GM21825 (cell line): ENCODE data around the gene SNRPA1.

Experiments used
- ATAC-seq: cut with Tn5 transposase; IDR thresholded peaks from one replicate; pipeline ENCODE4 v1.9.1; 2021; ENCODE audit warnings: mild to moderate bottlenecking, moderate library complexity; ENCODE audit not compliant: unreplicated experiment

SNRPA1 gene

DNA sequence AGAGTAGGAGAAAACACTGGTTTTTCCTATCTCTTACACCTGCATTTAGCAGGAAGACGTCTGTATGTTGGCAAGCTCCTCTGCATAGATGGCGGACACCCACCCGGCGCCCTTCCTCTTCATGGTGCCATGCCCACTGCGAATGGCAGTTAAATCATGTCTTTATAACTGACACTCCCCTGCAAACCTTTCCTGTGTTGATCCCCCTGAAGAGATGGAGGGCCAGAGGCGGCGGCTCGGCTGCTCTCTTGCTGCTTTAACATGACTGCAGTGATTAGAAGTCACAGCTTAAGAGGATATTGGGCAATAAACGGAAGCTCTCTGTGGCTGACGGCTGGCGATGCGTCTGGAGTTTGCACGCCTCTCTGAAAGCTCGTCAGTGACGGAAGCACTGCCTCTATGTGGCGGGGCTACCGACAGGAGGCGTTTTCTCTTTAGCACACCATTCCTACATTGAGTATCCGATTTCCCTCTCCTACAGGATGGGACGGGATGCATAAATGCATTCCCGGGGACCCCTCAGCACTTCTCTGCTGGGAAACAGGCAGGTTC is 25.5 kb upstream of the SNRPA1 start:
- peak; percentile 78 for ATAC-seq

DNA sequence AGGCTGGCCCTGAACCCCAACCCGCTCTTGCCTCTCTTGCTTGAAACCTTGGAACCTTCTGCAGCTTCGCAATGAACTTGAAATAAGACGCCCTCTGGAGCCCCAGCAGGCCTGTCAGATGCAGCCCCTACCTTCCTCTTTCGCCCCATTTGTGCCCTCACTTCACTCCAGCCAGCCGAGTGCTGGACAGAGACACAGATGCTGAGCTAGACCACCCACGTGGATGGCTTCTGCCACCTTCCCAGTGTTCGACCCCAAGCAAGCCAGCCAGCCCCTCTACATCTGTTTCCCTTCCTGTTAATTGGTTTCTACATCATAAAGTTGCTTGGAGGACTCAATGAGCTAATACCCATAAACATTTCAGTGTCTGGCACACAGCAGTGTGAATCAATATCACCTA is 23.8 kb upstream of the SNRPA1 start:
- no peak for ATAC-seq

GRCh38 chr15:101318147-101318819 is 23.2 kb upstream of the SNRPA1 start:
- ATAC-seq = no peak

DNA sequence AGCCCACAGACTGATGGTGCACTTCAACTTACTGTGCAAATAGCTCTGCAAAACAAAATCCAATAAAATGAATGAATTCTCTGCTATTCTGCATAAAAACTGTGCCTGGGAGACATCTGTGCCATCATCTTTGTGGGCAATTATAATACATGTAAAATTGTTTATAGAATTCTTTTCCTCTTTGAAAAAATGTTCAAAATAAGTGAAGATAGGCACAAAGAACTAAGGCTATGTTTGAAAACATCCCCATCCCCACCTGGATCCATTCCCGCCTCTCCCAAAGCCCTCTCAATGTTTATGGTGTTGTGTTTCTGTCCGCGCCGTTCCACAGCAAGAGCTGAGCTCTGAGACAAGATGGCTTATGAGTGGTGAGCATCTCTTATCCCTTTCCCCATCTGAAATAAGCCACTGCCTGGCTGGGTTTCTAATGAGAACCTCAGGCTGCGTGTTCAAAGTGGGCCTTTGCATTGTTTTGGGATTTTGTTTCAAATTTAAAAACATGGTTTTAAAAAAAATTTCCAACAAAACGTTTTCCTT is 22.4 kb upstream of the SNRPA1 start:
- no peak for ATAC-seq

GRCh38 chr15:101316529-101316928 is 21.5 kb upstream of the SNRPA1 start:
- no peak for ATAC-seq

- no peak for ATAC-seq
Measured at GRCh38 chr15:101315736-101316135, 20.7 kb upstream of the SNRPA1 start.

DNA sequence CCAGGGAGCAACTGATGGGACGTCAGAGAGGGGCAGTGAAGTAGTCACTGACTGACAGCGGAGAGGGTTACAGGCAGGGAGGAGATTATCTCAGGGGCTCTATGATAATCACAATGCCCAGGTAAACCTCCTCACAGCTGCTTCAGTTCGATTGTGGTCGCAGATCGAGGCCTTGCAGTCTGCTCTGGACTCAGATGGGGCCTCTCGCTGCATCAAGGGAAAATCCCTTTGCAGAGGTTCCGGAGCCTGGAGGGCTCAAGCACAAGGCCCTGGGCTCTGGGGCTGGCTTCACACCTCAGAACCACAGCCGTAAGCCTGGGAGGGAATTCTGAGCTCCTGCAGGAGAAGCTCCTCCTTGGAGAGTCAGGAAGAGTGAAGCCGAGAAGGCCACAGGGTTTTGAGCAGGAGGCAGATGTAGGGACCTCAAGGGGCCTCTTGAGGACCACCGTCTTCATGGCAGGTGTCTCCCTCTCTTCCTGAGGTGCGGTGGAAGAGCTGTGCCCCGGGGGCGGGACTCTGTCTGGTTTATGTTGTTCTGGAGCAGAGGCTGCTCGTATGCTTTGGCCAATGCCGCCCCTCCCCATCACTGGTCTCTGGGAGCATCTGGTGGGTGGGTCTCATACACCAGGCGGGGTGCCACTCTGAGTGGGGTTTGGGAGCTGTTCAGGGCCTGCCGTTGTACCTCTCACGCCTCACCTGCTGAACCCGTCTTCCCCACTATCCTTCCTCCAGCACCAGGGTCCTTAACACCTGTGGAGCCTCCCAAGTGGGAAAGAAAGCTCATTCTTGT is 19.5 kb upstream of the SNRPA1 start:
- ATAC-seq = no peak

DNA sequence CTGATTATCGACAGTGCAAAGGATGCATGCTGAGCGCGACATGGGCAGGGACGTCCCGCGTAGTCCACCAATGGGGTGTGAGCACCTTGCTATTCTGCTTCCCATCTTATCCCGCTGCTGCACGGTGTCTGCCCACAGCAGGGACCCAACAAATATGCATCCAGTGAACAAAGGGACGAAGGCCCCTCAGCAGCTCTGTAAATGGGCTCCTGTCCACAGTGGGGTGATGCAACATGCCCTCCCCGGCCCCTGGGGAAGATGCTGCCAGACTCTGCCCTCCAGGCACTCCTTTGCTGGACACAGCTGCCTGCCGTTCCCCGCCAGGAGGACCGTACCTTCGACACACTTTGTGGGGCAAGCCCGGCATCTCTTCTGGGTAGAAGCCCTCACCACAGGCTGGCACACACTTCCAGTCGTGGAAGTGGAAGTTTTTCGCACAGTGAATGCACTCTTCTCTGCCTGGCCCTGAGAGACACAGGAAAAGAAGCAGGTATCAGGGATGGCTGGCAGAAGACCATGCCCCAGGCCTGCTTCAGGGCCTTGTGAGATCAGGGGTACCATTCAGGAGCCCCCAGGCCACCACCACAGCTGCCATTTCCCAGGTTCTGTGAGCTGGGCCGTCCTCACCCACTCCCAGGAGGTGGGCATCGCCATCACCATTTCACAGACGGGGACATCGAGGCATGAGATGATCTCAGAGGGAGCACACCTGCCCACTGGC is 18.2 kb upstream of the SNRPA1 start:
- ATAC-seq = no peak

- no peak for ATAC-seq
Measured at GRCh38 chr15:101310508-101310907, 15.5 kb upstream of the SNRPA1 start.

DNA sequence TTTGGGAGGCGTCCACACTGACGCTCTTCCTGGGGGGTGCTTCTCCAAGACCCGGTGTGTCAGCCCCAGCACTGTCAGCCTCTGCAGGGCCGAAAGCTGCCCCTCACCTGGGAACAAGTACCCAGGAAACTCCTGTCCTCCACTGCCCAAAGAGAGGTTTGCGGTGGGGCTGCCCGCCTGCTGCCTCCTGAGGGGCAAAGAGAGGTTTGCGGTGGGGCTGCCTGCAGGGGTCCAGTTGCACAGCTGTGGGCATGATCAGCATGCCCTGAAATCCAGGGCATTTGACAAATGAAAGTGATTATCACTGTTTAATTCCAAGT is 15.1 kb upstream of the SNRPA1 start:
- ATAC-seq = no peak

DNA sequence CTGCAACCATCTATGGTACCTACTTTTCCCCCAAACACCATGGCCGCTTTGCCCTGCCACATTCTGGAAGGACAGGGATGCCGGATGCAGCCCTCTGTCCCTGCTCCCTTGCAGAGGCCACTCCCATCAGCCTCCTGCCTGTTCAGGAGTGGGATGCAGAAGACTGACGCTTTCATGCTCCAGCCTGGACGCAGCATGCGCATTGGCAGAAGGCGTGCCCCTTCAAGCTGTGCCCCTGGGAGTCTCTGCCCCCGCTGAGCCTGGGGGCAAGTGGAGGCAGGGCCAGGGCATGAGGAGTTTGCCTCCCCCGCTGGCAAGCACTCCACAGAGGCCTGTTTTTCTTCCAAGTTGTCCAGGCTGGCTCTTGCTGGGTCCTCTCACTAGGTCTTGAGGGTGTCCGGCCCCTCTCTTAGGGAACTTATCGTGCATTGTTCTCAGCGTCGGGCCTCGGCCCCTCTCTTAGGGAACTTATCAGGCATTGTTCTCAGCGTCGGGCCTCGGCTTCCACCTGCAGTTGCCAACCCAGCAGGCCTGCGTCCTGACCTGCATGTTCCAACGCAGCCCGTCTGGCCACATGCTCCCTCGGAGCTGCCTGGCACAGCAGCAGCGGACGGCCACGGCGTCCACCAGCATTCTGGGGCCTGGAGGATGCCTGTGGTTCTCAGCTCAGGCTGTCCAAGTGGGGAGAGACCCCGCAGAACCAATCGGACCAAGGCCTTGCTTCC is 14.6 kb upstream of the SNRPA1 start:
- ATAC-seq = no peak

DNA sequence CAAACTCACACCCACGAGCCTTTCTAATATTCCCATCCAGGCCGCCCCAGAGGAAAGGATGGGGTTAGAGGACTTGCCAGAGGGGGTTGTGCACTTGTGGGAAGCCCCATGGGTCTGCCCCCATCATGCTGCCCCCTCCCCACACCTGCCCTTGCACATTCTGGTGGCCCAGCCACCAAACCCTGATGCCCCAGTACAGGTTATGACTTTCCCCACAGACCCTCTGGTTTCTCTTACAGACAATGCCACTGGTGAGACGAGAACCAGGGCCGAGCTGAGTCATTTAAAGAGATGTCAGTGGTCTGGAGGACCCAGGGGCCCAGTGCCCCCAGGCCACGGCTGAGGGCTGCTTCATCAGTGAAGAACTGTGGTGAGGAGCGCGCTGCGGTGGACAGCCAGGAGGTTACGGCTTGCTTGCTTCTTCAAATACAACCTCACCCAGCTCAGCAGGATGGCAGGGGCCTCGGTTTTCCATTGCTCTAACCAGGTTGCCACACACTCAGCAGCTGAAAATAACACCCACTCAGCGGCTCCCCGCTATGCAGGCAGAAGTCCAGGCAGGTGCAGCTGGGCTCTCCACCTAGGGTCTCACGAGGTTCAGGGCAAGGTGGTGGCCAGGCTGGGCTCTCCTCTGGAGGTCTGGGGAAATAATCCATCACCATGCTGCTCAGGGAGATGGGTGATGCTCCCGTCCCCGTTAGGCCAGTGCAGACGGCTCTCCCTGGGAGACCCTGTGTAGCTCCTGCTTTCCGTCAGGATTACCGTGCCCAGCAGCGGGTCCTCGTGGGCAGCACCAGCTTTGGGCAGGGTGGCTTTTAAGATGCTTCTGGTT is 13.8 kb upstream of the SNRPA1 start:
- no peak for ATAC-seq

DNA sequence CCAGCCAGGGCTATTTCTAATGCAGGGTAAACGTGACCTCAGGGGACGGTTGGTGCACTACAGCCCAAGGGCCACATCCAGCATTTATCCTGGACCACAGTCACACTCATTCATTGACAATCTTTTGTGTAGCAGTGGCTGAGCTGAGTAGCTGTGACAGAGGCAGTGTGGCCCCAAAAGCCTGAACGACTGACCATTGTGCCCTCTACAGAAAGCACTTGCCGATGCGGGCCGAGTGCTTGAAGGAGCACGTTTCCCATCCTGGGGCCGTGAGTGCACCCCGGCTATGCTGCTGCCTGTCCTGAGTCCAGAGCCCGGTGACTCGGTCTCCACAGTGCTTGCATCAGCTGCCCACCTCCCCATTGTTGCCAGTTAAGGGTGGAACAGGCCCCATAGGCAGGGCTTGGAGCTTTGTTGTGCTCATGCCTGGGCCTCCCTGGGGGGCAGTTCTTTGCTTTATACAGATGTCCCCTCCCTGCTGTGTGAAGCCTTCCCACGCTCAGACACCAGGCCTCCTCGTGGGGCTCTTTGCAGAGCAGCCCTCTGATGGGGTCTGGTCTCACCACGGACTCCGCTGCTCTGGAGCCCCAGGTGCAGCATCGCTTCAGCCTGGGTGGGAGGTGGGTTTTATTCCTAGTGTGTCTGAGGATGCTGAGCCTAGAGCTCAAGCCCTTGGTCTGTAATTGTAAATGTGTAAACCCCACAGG is 13.0 kb upstream of the SNRPA1 start:
- ATAC-seq = no peak

GRCh38 chr15:101307048-101307896 is 12.2 kb upstream of the SNRPA1 start:
- no peak for ATAC-seq

DNA sequence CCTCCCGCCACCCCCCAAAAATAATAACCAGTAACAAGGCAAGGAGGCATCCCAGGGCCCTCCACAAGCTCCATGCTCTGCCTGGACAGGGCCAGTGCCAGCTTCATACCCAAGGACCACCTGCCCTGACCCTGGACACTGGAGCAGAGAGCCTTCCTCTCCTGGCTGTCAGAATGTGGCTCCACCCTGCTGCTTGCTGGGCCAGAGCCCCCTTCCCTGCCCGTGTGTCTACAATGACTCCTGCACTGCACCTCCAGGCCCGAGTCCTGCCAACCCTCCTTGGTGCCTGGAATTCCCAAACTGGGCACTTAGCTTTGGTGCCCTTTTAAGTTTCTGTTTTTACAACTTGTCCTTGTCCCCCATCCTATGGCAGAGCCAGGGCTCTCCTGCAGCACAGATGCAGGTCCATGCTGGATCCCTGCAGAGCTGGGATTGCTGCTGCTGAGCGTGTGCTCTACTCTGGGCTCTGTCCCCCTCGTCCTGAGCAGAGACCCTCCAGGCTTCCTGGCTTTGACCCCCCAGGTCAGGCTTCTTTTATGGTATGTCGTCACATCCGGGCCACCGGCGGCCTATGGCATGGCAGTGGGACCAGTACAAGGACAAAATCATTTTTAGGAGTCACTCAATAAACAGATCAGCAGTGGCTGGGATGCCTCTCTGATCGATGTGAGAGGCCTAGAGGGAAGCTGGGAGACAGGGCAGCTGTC is 11.4 kb upstream of the SNRPA1 start:
- ATAC-seq = no peak

- no peak for ATAC-seq
Measured at GRCh38 chr15:101305820-101306255, 10.8 kb upstream of the SNRPA1 start.

- no peak for ATAC-seq
Measured at GRCh38 chr15:101303408-101303807, 8.4 kb upstream of the SNRPA1 start.
